NB4 (cell line): Measurements from ENCODE around the gene KCNQ2.

Experiments used
- DNase-seq: peaks from one replicate; pipeline ENCODE4 v3.0.0; 2010; ENCODE audit warnings: low read depth
- H3K4me3 ChIP-seq: one replicate; pipeline ENCODE4 v1.5.1; 2011; ENCODE audit warnings: mild to moderate bottlenecking, low read depth, low read length, moderate library complexity
- CTCF ChIP-seq: IDR thresholded peaks from one replicate; pipeline ENCODE4 v1.5.1; 2012; ENCODE audit warnings: low read depth, low read length
- MAX ChIP-seq: IDR thresholded peaks from 2 replicates; pipeline ENCODE4 v1.6.1; 2011; ENCODE audit warnings: low read depth, low read length
- MYC ChIP-seq: IDR thresholded peaks from 2 replicates; pipeline ENCODE4 v1.6.1; 2011; ENCODE audit warnings: low read depth, low read length
- POLR2A ChIP-seq: IDR thresholded peaks from 2 replicates; pipeline ENCODE4 v1.6.1; 2011; ENCODE audit warnings: mild to moderate bottlenecking; ENCODE audit not compliant: insufficient read length; ENCODE audit errors: extremely low read depth

Gene KCNQ2

GRCh38 chr20:63463400-63464288, 8.8 kb downstream of the KCNQ2 start:
- no peak for DNase-seq
- no peak for TF ChIP-seq MYC
- no peak for TF ChIP-seq POLR2A
- TF ChIP-seq CTCF = no peak
- TF ChIP-seq MAX = no peak
- no peak overlapping the region for H3K4me3 ChIP-seq

- no peak for DNase-seq
- TF ChIP-seq CTCF (no peak), POLR2A (no peak), MAX (no peak), MYC (no peak)
- H3K4me3 ChIP-seq = no peak overlapping the region
Observed at GRCh38 chr20:63462244-63462643, 10.2 kb downstream of the KCNQ2 start.

- TF ChIP-seq CTCF (no peak), MAX (peak; percentile 55; the same call in 1 of the 2 replicates)
- H3K4me3 ChIP-seq = no peak overlapping the region
- DNase-seq = peak; percentile 40
Observed at GRCh38 chr20:63461104-63461763, 11.2 kb downstream of the KCNQ2 start.

- no peak for DNase-seq
- TF ChIP-seq POLR2A = no peak
- TF ChIP-seq CTCF = no peak
- no peak for TF ChIP-seq MYC
- no peak for TF ChIP-seq MAX
- H3K4me3 ChIP-seq = no peak overlapping the region
Observed at GRCh38 chr20:63459070-63459380, 13.4 kb downstream of the KCNQ2 start.

- no peak overlapping the region for H3K4me3 ChIP-seq
- TF ChIP-seq MAX (no peak), MYC (no peak), POLR2A (no peak), CTCF (no peak)
- DNase-seq = no peak
Observed at GRCh38 chr20:63458170-63459069, 14.0 kb downstream of the KCNQ2 start.
